Epidermal melanocyte (primary cell): ENCODE data around the gene CLDN6.
"Not testable (repeated sequence)": the region's sequence is repeated elsewhere in the genome, so short reads cannot be mapped to it uniquely, and the experiment has no call there.

ENCODE experiments used
- DNase-seq: peaks from one replicate; pipeline ENCODE4 v3.0.0; 2011; ENCODE audit warnings: low spot score; ENCODE audit not compliant: insufficient read length

The CLDN6 gene

GRCh38 chr16:3052571-3053329 is 34.8 kb upstream of the CLDN6 start:
- DNase-seq = not testable (repeated sequence)

- DNase-seq = no peak
Observed at GRCh38 chr16:3051494-3051893, 33.5 kb upstream of the CLDN6 start.

GRCh38 chr16:3051009-3051408 is 33.0 kb upstream of the CLDN6 start:
- no peak for DNase-seq

GRCh38 chr16:3050487-3050886 is 32.5 kb upstream of the CLDN6 start:
- no peak for DNase-seq

GRCh38 chr16:3049921-3050481 is 32.0 kb upstream of the CLDN6 start:
- DNase-seq = no peak

- no peak for DNase-seq
Observed at GRCh38 chr16:3047387-3047720, 29.4 kb upstream of the CLDN6 start.

- no peak for DNase-seq
Observed at GRCh38 chr16:3046641-3047386, 28.8 kb upstream of the CLDN6 start.

- no peak for DNase-seq
Observed at GRCh38 chr16:3045758-3046640, 28.0 kb upstream of the CLDN6 start, which contains the start of gene MMP25. TSS of gene MMP25 (plus strand) at chr16:3046561. CDS start at chr16:3046918, 357 bp downstream.

GRCh38 chr16:3044708-3045107 is 26.7 kb upstream of the CLDN6 start:
- no peak for DNase-seq

- no peak for DNase-seq
Observed at GRCh38 chr16:3042376-3042775, 24.4 kb upstream of the CLDN6 start.

GRCh38 chr16:3038896-3039295 is 20.9 kb upstream of the CLDN6 start:
- DNase-seq = no peak

GRCh38 chr16:3038256-3038655 is 20.3 kb upstream of the CLDN6 start:
- DNase-seq = no peak

GRCh38 chr16:3036726-3037315 is 18.8 kb upstream of the CLDN6 start, which contains the start of gene BICDL2:
TSS of gene BICDL2 (minus strand) at chr16:3036944. CDS start at chr16:3035496, 1,448 bp downstream.
- no peak for DNase-seq

GRCh38 chr16:3035972-3036725 is 18.2 kb upstream of the CLDN6 start:
- no peak for DNase-seq

GRCh38 chr16:3035289-3035971 is 17.4 kb upstream of the CLDN6 start:
- DNase-seq = no peak

GRCh38 chr16:3032624-3033023 is 14.6 kb upstream of the CLDN6 start:
- peak; percentile 66 for DNase-seq

GRCh38 chr16:3030222-3031212 is 12.5 kb upstream of the CLDN6 start:
- DNase-seq = no peak

- no peak for DNase-seq
Observed at GRCh38 chr16:3029491-3030221, 11.7 kb upstream of the CLDN6 start.
